Activated CD4-positive, alpha-beta T cell treated with anti-CD3 and anti-CD28 coated beads for 24 hours (primary cell): Measurements from ENCODE around the gene SCUBE2.
"Not testable (repeated sequence)": the region's sequence is repeated elsewhere in the genome, so short reads cannot be mapped to it uniquely, and the experiment has no call there.

Source experiments
- DNase-seq, 2 donors: peaks; one replicate each; pipeline ENCODE4 v3.0.0-alpha.2; 2020; ENCODE audit warnings: low read depth in 2 of 2

Gene SCUBE2

GRCh38 chr11:9046481-9046880, 44.9 kb downstream of the SCUBE2 start:
- DNase-seq, result no peak

GRCh38 chr11:9042488-9042887, 48.9 kb downstream of the SCUBE2 start:
- DNase-seq, result no peak

GRCh38 chr11:9041747-9042146, 49.7 kb downstream of the SCUBE2 start:
- DNase-seq, result no peak

- DNase-seq, result no peak
Observed at GRCh38 chr11:9040410-9040809, 51.0 kb downstream of the SCUBE2 start.

GRCh38 chr11:9039863-9040262, 51.5 kb downstream of the SCUBE2 start:
- no peak for DNase-seq

- DNase-seq, result no peak
Observed at GRCh38 chr11:9039198-9039597, 52.2 kb downstream of the SCUBE2 start.

- DNase-seq, result no peak
Observed at GRCh38 chr11:9038541-9038940, 52.9 kb downstream of the SCUBE2 start.

GRCh38 chr11:9037963-9038362, 53.4 kb downstream of the SCUBE2 start:
- DNase-seq, result no peak

- DNase-seq, result no peak
Observed at GRCh38 chr11:9037046-9037780, 54.2 kb downstream of the SCUBE2 start.

- no peak for DNase-seq
Observed at GRCh38 chr11:9030601-9031000, 60.8 kb downstream of the SCUBE2 start.

- no peak for DNase-seq
Observed at GRCh38 chr11:9029422-9029821, 62.0 kb downstream of the SCUBE2 start.

- no peak for DNase-seq
Observed at GRCh38 chr11:9028581-9028980, 62.8 kb downstream of the SCUBE2 start.

GRCh38 chr11:9025101-9025850, 66.1 kb downstream of the SCUBE2 start:
- no peak for DNase-seq

GRCh38 chr11:9022961-9023680, 68.3 kb downstream of the SCUBE2 start:
- DNase-seq, result no peak

GRCh38 chr11:9020916-9021315, 70.5 kb downstream of the SCUBE2 start:
- DNase-seq, result no peak

GRCh38 chr11:9019861-9020260, 71.5 kb downstream of the SCUBE2 start:
- DNase-seq, result no peak

GRCh38 chr11:9017773-9018172, 73.6 kb downstream of the SCUBE2 start:
- no peak for DNase-seq

- no peak for DNase-seq
Observed at GRCh38 chr11:9016916-9017642, 74.3 kb downstream of the SCUBE2 start.

GRCh38 chr11:9015677-9016076, 75.7 kb downstream of the SCUBE2 start:
- DNase-seq, result peak in 1 of 2 donors; percentile 22

- DNase-seq, result no peak
Observed at GRCh38 chr11:9014826-9015225, 76.6 kb downstream of the SCUBE2 start.

GRCh38 chr11:9013373-9013772, 78.0 kb downstream of the SCUBE2 start:
- no peak for DNase-seq

- not testable (repeated sequence) for DNase-seq
Observed at GRCh38 chr11:9009538-9009937, 81.9 kb downstream of the SCUBE2 start.
